Measurements from ENCODE around the gene NDUFB11. TPM values are rescaled to one million over a fixed set of nuclear protein-coding genes. Genes with fewer than 3 reads are reported as not detected.

Gene NDUFB11
- total RNA-seq, 1 experiment from 2014 or later = 110 TPM

DNA sequence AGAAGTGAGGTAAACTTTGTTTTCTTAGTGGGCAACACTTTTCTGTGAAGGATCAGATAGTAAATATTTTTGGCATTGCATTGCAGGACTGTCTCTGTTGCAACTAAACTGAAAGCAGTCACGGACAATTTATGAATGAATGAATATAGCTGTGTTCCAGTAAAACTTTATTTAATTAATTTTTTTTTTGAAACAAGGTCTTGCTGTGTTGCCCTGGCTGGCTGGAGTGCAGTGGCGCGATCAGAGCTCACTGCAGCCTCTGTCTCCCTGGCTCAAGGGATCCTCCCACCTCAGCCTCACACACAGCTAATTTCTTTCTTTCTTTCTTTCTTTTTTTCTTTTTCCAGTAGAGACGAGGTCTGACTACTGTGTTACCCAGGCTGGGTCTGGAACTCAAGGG is 16.3 kb upstream of the NDUFB11 start:
- DNase-seq (ENCODE audit: low spot score) (no peak), ATAC-seq (no peak)
- Mint-ChIP-seq H3K9me3 (0 out of 2 replicates have a peak, but pooled peaks cover 3% of the 10 kb centered on the region), H3K4me1 (no peaks in the 10 kb centered on the region), H3K4me3 (no peak overlapping the region), H3K27me3 (ENCODE audit: low read depth) (no peaks in the 10 kb centered on the region), H3K27ac (no peak overlapping the region), H3K36me3 (peaks cover 26% of the 10 kb centered on the region)
- ChIA-PET POLR2A (no interaction called here), CTCF (no interaction called here)
- TF ChIP-seq FOXJ3 (CRISPR knock-in tag; IDR thresholded peaks at IDR 0.05; ENCODE audit: borderline replicate concordance) (no peak), ATF1 (CRISPR knock-in tag; IDR thresholded peaks at IDR 0.05) (no peak), ZNF317 (CRISPR knock-in tag; IDR thresholded peaks at IDR 0.05; ENCODE audit: borderline replicate concordance, low read depth) (no peak), RELA (CRISPR knock-in tag; IDR thresholded peaks at IDR 0.05; ENCODE audit: borderline replicate concordance) (no peak), IRF2 (CRISPR knock-in tag; IDR thresholded peaks at IDR 0.05; ENCODE audit: borderline replicate concordance, low read depth) (no peak), SMAD3 (CRISPR knock-in tag; IDR thresholded peaks at IDR 0.05; ENCODE audit: borderline replicate concordance) (no peak), NR2C2 (CRISPR knock-in tag; IDR thresholded peaks at IDR 0.05) (no peak), GABPB1 (CRISPR knock-in tag; IDR thresholded peaks at IDR 0.05) (no peak), ESRRA (CRISPR knock-in tag; IDR thresholded peaks at IDR 0.05; ENCODE audit: borderline replicate concordance) (no peak)
- TF ChIP-seq, protein P1, sequence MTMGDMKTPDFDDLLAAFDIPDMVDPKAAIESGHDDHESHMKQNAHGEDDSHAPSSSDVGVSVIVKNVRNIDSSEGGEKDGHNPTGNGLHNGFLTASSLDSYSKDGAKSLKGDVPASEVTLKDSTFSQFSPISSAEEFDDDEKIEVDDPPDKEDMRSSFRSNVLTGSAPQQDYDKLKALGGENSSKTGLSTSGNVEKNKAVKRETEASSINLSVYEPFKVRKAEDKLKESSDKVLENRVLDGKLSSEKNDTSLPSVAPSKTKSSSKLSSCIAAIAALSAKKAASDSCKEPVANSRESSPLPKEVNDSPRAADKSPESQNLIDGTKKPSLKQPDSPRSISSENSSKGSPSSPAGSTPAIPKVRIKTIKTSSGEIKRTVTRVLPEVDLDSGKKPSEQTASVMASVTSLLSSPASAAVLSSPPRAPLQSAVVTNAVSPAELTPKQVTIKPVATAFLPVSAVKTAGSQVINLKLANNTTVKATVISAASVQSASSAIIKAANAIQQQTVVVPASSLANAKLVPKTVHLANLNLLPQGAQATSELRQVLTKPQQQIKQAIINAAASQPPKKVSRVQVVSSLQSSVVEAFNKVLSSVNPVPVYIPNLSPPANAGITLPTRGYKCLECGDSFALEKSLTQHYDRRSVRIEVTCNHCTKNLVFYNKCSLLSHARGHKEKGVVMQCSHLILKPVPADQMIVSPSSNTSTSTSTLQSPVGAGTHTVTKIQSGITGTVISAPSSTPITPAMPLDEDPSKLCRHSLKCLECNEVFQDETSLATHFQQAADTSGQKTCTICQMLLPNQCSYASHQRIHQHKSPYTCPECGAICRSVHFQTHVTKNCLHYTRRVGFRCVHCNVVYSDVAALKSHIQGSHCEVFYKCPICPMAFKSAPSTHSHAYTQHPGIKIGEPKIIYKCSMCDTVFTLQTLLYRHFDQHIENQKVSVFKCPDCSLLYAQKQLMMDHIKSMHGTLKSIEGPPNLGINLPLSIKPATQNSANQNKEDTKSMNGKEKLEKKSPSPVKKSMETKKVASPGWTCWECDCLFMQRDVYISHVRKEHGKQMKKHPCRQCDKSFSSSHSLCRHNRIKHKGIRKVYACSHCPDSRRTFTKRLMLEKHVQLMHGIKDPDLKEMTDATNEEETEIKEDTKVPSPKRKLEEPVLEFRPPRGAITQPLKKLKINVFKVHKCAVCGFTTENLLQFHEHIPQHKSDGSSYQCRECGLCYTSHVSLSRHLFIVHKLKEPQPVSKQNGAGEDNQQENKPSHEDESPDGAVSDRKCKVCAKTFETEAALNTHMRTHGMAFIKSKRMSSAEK (CRISPR knock-in tag; IDR thresholded peaks at IDR 0.05; ENCODE audit: borderline replicate concordance) = no peak
- TF ChIP-seq, protein P2, sequence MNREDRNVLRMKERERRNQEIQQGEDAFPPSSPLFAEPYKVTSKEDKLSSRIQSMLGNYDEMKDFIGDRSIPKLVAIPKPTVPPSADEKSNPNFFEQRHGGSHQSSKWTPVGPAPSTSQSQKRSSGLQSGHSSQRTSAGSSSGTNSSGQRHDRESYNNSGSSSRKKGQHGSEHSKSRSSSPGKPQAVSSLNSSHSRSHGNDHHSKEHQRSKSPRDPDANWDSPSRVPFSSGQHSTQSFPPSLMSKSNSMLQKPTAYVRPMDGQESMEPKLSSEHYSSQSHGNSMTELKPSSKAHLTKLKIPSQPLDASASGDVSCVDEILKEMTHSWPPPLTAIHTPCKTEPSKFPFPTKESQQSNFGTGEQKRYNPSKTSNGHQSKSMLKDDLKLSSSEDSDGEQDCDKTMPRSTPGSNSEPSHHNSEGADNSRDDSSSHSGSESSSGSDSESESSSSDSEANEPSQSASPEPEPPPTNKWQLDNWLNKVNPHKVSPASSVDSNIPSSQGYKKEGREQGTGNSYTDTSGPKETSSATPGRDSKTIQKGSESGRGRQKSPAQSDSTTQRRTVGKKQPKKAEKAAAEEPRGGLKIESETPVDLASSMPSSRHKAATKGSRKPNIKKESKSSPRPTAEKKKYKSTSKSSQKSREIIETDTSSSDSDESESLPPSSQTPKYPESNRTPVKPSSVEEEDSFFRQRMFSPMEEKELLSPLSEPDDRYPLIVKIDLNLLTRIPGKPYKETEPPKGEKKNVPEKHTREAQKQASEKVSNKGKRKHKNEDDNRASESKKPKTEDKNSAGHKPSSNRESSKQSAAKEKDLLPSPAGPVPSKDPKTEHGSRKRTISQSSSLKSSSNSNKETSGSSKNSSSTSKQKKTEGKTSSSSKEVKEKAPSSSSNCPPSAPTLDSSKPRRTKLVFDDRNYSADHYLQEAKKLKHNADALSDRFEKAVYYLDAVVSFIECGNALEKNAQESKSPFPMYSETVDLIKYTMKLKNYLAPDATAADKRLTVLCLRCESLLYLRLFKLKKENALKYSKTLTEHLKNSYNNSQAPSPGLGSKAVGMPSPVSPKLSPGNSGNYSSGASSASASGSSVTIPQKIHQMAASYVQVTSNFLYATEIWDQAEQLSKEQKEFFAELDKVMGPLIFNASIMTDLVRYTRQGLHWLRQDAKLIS (CRISPR knock-in tag; IDR thresholded peaks at IDR 0.05; ENCODE audit: borderline replicate concordance) = no peak
- TF ChIP-seq, protein P3, sequence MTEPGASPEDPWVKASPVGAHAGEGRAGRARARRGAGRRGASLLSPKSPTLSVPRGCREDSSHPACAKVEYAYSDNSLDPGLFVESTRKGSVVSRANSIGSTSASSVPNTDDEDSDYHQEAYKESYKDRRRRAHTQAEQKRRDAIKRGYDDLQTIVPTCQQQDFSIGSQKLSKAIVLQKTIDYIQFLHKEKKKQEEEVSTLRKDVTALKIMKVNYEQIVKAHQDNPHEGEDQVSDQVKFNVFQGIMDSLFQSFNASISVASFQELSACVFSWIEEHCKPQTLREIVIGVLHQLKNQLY (CRISPR knock-in tag; IDR thresholded peaks at IDR 0.05) = no peak

DNA sequence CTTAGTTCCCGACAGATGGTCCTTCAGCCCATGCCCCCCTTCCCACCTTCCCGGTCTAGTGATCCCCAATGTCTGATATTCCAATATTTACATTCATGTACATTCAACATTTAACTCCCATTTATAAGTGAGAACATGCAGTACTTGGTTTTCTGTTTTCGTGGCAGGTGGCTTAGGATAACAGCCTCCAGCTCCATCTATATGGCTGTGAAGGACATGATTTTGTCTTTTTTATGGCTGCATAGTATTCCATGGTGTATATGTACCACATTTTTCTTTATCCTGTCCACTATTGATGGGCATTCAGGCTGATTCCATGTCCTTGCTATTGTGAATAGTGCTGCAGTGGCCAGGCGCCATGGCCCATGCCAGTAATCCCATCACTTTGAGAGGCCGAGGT is 14.3 kb upstream of the NDUFB11 start:
- H3K27me3 Mint-ChIP-seq (ENCODE audit: low read depth) = no peaks in the 10 kb centered on the region
- ChIA-PET CTCF (interaction anchor here (1.9 kb wide), 1 partner anchor 14 kb away, joined by 7 read pairs; the partner anchor contains the start of genes NDUFB11 and RBM10), POLR2A (no interaction called here)
- no peaks in the 10 kb centered on the region for H3K4me1 Mint-ChIP-seq
- H3K9me3 Mint-ChIP-seq = 0 out of 2 replicates have a peak, but pooled peaks cover 3% of the 10 kb centered on the region
- H3K4me3 Mint-ChIP-seq = no peak overlapping the region
- H3K36me3 Mint-ChIP-seq = peaks cover 19% of the 10 kb centered on the region
- ATAC-seq = no peak
- no peak for DNase-seq (ENCODE audit: low spot score)
- H3K27ac Mint-ChIP-seq = no peak overlapping the region
- no peak for TF ChIP-seq SOX15 (CRISPR knock-in tag; IDR thresholded peaks at IDR 0.05)
- no peak for TF ChIP-seq MXD4 (CRISPR knock-in tag; IDR thresholded peaks at IDR 0.05; ENCODE audit: borderline replicate concordance)
- TF ChIP-seq, protein P4, sequence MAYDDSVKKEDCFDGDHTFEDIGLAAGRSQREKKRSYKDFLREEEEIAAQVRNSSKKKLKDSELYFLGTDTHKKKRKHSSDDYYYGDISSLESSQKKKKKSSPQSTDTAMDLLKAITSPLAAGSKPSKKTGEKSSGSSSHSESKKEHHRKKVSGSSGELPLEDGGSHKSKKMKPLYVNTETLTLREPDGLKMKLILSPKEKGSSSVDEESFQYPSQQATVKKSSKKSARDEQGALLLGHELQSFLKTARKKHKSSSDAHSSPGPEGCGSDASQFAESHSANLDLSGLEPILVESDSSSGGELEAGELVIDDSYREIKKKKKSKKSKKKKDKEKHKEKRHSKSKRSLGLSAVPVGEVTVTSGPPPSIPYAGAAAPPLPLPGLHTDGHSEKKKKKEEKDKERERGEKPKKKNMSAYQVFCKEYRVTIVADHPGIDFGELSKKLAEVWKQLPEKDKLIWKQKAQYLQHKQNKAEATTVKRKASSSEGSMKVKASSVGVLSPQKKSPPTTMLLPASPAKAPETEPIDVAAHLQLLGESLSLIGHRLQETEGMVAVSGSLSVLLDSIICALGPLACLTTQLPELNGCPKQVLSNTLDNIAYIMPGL (CRISPR knock-in tag; IDR thresholded peaks at IDR 0.05) = no peak
- no peak for TF ChIP-seq ESRRA (CRISPR knock-in tag; IDR thresholded peaks at IDR 0.05; ENCODE audit: borderline replicate concordance)
- TF ChIP-seq, protein P5, sequence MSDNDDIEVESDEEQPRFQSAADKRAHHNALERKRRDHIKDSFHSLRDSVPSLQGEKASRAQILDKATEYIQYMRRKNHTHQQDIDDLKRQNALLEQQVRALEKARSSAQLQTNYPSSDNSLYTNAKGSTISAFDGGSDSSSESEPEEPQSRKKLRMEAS (CRISPR knock-in tag; IDR thresholded peaks at IDR 0.05) = no peak
- no peak for TF ChIP-seq ZNF263 (CRISPR knock-in tag; IDR thresholded peaks at IDR 0.05; ENCODE audit: low read depth)
- TF ChIP-seq ZNF317 (CRISPR knock-in tag; IDR thresholded peaks at IDR 0.05; ENCODE audit: borderline replicate concordance, low read depth) = no peak
- TF ChIP-seq, protein P6, sequence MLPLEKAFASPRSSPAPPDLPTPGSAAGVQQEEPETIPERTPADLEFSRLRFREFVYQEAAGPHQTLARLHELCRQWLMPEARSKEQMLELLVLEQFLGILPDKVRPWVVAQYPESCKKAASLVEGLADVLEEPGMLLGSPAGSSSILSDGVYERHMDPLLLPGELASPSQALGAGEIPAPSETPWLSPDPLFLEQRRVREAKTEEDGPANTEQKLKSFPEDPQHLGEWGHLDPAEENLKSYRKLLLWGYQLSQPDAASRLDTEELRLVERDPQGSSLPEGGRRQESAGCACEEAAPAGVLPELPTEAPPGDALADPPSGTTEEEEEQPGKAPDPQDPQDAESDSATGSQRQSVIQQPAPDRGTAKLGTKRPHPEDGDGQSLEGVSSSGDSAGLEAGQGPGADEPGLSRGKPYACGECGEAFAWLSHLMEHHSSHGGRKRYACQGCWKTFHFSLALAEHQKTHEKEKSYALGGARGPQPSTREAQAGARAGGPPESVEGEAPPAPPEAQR (CRISPR knock-in tag; IDR thresholded peaks at IDR 0.05) = no peak
- TF ChIP-seq, protein P7, sequence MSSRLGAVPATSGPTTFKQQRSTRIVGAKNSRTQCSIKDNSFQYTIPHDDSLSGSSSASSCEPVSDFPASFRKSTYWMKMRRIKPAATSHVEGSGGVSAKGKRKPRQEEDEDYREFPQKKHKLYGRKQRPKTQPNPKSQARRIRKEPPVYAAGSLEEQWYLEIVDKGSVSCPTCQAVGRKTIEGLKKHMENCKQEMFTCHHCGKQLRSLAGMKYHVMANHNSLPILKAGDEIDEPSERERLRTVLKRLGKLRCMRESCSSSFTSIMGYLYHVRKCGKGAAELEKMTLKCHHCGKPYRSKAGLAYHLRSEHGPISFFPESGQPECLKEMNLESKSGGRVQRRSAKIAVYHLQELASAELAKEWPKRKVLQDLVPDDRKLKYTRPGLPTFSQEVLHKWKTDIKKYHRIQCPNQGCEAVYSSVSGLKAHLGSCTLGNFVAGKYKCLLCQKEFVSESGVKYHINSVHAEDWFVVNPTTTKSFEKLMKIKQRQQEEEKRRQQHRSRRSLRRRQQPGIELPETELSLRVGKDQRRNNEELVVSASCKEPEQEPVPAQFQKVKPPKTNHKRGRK (CRISPR knock-in tag; IDR thresholded peaks at IDR 0.05; ENCODE audit: borderline replicate concordance) = no peak
- no peak for TF ChIP-seq FOXJ3 (CRISPR knock-in tag; IDR thresholded peaks at IDR 0.05; ENCODE audit: borderline replicate concordance)
- TF ChIP-seq NFE2L1 (CRISPR knock-in tag; IDR thresholded peaks at IDR 0.05) = no peak
- no peak for TF ChIP-seq NR2C2 (CRISPR knock-in tag; IDR thresholded peaks at IDR 0.05)
